ENCODE results near the gene GABPB2. TPM values are rescaled to one million over a fixed set of nuclear protein-coding genes. Genes with fewer than 3 reads are reported as not detected.

GABPB2 gene
- total RNA-seq, 4 donors from 2014 or later: 20.6 to 28.5 (median 21.6) TPM

DNA sequence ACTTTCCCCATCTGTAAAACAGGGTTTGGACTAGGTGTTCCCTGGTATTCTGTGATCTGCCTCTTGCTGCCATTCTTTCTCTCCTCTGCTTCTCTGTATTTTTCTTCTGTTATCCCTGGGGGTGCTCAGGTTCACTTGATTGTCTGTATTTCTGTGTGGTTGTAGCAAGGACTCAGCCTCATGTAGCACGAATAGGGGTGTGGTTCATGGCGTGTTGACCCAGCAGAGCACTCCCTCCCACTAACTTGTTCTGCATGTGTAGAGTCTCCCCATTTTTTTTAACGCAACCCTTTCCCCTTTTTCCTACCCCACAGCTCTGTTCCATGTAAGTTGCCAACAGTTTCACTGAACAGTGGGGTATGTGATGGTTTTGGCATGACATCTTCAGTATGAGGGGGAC, 35.4 kb upstream of the GABPB2 start:
- no peak for ATAC-seq
- peaks cover 0 to 55% of the 10 kb centered on the region in 2 donors for H3K36me3 ChIP-seq
- TF ChIP-seq POLR2A (IDR thresholded peaks at IDR 0.05) (no peak), POLR2AphosphoS5 (IDR thresholded peaks at IDR 0.05) (no peak), EP300 (IDR thresholded peaks at IDR 0.05) (no peak)
- TF ChIP-seq, protein P1, sequence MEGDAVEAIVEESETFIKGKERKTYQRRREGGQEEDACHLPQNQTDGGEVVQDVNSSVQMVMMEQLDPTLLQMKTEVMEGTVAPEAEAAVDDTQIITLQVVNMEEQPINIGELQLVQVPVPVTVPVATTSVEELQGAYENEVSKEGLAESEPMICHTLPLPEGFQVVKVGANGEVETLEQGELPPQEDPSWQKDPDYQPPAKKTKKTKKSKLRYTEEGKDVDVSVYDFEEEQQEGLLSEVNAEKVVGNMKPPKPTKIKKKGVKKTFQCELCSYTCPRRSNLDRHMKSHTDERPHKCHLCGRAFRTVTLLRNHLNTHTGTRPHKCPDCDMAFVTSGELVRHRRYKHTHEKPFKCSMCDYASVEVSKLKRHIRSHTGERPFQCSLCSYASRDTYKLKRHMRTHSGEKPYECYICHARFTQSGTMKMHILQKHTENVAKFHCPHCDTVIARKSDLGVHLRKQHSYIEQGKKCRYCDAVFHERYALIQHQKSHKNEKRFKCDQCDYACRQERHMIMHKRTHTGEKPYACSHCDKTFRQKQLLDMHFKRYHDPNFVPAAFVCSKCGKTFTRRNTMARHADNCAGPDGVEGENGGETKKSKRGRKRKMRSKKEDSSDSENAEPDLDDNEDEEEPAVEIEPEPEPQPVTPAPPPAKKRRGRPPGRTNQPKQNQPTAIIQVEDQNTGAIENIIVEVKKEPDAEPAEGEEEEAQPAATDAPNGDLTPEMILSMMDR (IDR thresholded peaks at IDR 0.05): no peak
- H3K27me3 ChIP-seq: no peaks in the 10 kb centered on the region
- no peaks in the 10 kb centered on the region for H3K4me1 ChIP-seq
- H3K27ac ChIP-seq: no peak overlapping the region
- no peaks in the 10 kb centered on the region for H3K9me3 ChIP-seq
- no peak overlapping the region for H3K4me3 ChIP-seq
- WGBS, 2 donors (ENCODE audit: low coverage in 1 of 2): 56 to 100% methylated on average over 1 to 3 of the region's 3 CpGs

DNA sequence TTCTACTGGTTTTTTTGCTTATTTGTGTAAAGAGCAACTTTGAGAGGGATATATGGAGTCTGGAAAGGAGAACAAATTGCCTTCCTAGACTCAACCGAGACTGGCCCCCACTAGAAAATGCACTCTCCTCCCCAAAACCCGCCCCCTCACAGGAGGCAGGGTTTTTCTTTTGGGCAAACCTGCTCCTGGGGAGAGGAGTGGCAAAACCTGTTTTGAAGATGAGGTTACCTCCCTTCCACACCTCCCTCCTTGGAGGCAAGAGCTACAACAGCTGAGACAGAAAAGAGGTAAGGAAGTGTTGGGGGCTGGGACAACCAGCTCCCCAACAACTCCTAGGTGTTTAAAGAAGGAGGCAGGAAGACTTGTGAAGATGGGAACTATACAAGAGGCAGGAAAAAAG, 34.2 kb upstream of the GABPB2 start, which contains the start of gene BNIPL:
Gene BNIPL (plus strand): TSS at position 231 of the 400 bp plus-strand sequence. CDS start 140 bp downstream, at position 371.
- Histone ChIP-seq H3K27ac (no peak within 1 kb of the TSS), H3K4me1 (no peaks in the 10 kb centered on the region), H3K4me3 (no peak within 1 kb of the TSS), H3K36me3 (peaks cover 0 to 43% of the 10 kb centered on the region in 2 donors), H3K27me3 (no peaks in the 10 kb centered on the region), H3K9me3 (no peaks in the 10 kb centered on the region)
- ATAC-seq: no peak
- TF ChIP-seq POLR2AphosphoS5 (IDR thresholded peaks at IDR 0.05) (no peak), EP300 (IDR thresholded peaks at IDR 0.05) (no peak), POLR2A (IDR thresholded peaks at IDR 0.05) (no peak)
- TF ChIP-seq, protein P1 (IDR thresholded peaks at IDR 0.05): no peak
- WGBS, 2 donors (ENCODE audit: low coverage in 1 of 2): 0% methylated on average over 1 of the region's 2 CpGs; no CpG with 5 or more reads in 1 of the 2 donors

DNA sequence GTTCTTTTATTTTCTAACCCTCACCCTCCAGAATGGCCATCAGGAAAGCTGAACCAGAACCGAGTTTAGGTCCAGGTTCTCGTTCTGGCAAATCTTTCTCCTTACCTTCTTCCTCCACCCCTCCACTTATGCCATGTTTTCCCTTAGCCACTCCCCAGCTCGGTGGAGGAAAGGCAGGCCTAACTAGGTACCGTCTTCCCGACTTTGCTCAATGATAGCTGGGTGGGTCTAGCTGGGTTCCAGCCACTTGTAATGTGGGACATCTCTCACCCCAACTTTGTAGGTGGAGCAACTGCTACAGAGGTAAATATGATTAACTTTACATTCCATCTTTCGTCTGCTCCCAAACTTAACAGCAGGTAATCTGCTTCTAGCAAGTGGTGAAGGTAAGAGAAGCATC, 33.5 kb upstream of the GABPB2 start:
- 80 to 93% methylated on average over 2 to 6 of the region's 6 CpGs for WGBS, 2 donors (ENCODE audit: low coverage in 1 of 2)
- H3K27ac ChIP-seq: no peak overlapping the region

DNA sequence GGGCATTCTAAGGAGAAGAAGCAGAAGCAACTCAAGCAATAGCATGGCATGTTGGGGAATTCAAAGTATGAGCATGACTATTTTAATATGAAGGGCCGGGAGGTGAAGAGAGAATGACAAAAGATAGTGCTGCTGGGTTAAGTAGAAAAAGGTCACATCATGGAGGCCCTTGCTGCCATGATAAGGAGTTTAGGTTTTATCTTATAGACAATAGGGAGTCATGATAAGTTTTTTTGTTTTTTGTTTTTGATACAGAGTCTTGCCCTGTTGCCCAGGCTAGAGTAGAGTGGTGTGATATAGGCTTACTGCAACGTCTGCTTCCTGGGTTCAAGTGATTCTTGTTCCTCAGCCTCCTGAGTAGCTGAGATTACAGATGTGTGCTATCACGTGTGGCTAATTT, 31.0 kb upstream of the GABPB2 start:
- ATAC-seq: no peak
- WGBS, 2 donors (ENCODE audit: low coverage in 1 of 2): 76 to 88% methylated on average over 3 of the region's 3 CpGs
- H3K4me1 ChIP-seq: no peaks in the 10 kb centered on the region
- H3K36me3 ChIP-seq: peaks cover 0 to 13% of the 10 kb centered on the region in 2 donors
- H3K27ac ChIP-seq: no peak overlapping the region
- no peak overlapping the region for H3K4me3 ChIP-seq
- no peaks in the 10 kb centered on the region for H3K27me3 ChIP-seq
- TF ChIP-seq, protein P1 (IDR thresholded peaks at IDR 0.05): no peak
- TF ChIP-seq EP300 (IDR thresholded peaks at IDR 0.05): no peak
- TF ChIP-seq POLR2AphosphoS5 (IDR thresholded peaks at IDR 0.05): no peak
- TF ChIP-seq POLR2A (IDR thresholded peaks at IDR 0.05): no peak
- H3K9me3 ChIP-seq: no peaks in the 10 kb centered on the region

More for the DNA sequence above, 33.5 kb upstream of the GABPB2 start:
- ATAC-seq: no peak
- peaks cover 0 to 36% of the 10 kb centered on the region in 2 donors for H3K36me3 ChIP-seq
- TF ChIP-seq EP300 (IDR thresholded peaks at IDR 0.05) (no peak), POLR2AphosphoS5 (IDR thresholded peaks at IDR 0.05) (no peak), POLR2A (IDR thresholded peaks at IDR 0.05) (no peak)
- TF ChIP-seq, protein P1 (IDR thresholded peaks at IDR 0.05): no peak
- no peaks in the 10 kb centered on the region for H3K4me1 ChIP-seq
- no peaks in the 10 kb centered on the region for H3K9me3 ChIP-seq
- no peaks in the 10 kb centered on the region for H3K27me3 ChIP-seq
- H3K4me3 ChIP-seq: no peak overlapping the region

DNA sequence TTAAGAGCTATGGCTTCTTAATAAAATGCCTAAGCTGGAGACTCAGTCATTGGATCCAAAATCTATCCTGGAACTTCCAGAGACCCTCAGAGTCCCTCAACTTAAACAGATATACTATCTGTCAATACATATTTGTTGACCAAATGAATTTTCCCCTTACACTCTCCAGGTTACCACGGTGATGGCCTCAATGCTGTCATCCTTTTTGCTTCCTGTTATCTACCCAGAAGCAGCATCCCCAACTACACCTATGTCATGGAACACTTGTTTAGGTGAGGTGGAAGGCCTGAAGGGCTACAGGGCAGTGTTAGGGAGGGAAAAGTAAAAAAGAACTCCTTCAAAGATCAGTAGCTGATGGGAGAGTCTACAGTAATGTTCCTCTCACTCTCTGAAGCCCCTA, 27.4 kb upstream of the GABPB2 start:
- no CpG with 5 or more reads among the region's 1 CpG for WGBS, 2 donors (ENCODE audit: low coverage in 1 of 2)
- Histone ChIP-seq H3K27ac (no peak overlapping the region), H3K27me3 (no peaks in the 10 kb centered on the region), H3K4me3 (no peak overlapping the region), H3K9me3 (no peaks in the 10 kb centered on the region), H3K36me3 (no peaks in the 10 kb centered on the region), H3K4me1 (peaks cover 0 to 10% (median 4%) of the 10 kb centered on the region in 3 donors)
- TF ChIP-seq, protein P1 (IDR thresholded peaks at IDR 0.05): no peak
- TF ChIP-seq POLR2AphosphoS5 (IDR thresholded peaks at IDR 0.05): no peak
- no peak for TF ChIP-seq POLR2A (IDR thresholded peaks at IDR 0.05)
- no peak for TF ChIP-seq EP300 (IDR thresholded peaks at IDR 0.05)
- ATAC-seq: no peak

Measured in gastroesophageal sphincter (tissue), 4 donors.